ENCODE measurements around the gene ITCH. TPM values are rescaled to one million over a fixed set of nuclear protein-coding genes. Genes with fewer than 3 reads are reported as not detected.
"Not testable (repeated sequence)": the region's sequence is repeated elsewhere in the genome, so short reads cannot be mapped to it uniquely, and the experiment has no call there.

The ITCH gene
- total RNA-seq, 2 experiments from 2014 or later = 42.3 to 45.2 TPM

GRCh38 chr20:34345839-34346532 is 17.1 kb upstream of the ITCH start:
- H3K9me3 Mint-ChIP-seq; CTCF ChIA-PET; H3K36me3 Mint-ChIP-seq; intact Hi-C loops (cut with micrococcal nuclease); H3K27me3 Mint-ChIP-seq; POLR2A ChIA-PET; H3K4me3 Mint-ChIP-seq; DNase-seq; H3K4me1 Mint-ChIP-seq (ENCODE audit: low read depth); H3K27ac Mint-ChIP-seq: not testable (repeated sequence)

DNA sequence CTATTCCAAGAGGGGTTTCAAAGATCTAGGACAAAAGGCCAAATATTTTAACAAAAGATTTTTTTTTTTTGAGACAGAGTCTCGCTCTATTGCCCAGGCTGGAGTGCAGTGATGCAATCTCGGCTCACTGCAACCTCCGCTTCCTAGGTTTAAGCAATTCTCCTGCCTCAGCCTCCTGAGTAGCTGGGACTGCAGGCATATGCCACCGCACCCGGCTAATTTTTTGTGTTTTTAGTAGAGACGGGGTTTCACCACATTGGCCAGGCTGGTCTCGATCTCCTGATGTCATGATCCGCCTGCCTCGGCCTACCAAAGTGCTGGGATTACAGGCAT is 16.6 kb upstream of the ITCH start:
- H3K9me3 Mint-ChIP-seq; CTCF ChIA-PET; H3K4me1 Mint-ChIP-seq (ENCODE audit: low read depth); H3K36me3 Mint-ChIP-seq; H3K27me3 Mint-ChIP-seq; H3K27ac Mint-ChIP-seq; POLR2A ChIA-PET; intact Hi-C loops (cut with micrococcal nuclease); DNase-seq; H3K4me3 Mint-ChIP-seq: not testable (repeated sequence)

DNA sequence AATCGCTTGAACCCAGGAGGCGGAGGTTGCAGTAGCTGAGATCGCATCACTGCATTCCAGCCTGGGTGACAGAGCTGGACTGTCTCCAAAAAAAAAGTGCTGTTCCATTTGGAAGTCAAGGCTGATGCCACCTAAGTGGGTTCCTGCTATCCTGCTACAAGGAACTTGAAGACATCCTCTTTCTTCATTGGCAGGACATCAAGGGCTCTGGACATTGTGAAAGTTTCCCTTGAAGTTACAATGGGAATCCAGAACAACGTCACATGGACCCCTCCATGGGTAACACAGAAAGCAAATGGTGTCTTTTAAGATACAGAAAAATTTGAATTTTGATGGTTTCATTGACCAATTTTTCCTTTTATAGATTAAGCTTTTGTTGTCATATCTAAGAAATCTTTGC is 15.5 kb upstream of the ITCH start:
- Mint-ChIP-seq H3K9me3 (no peaks in the 10 kb centered on the region), H3K4me3 (no peak overlapping the region), H3K36me3 (no peaks in the 10 kb centered on the region), H3K4me1 (ENCODE audit: low read depth) (peaks cover 8% of the 10 kb centered on the region), H3K27me3 (no peaks in the 10 kb centered on the region), H3K27ac (no peak overlapping the region)
- DNase-seq = no peak
- ChIA-PET POLR2A (interaction anchor here (0.6 kb wide), 2 partner anchors 100 to 120 kb away, joined by 3 to 7 read pairs; no protein-coding TSS in a partner anchor), CTCF (interaction anchor here (1.5 kb wide), 1 partner anchor 35 kb away, joined by 5 read pairs; no protein-coding TSS in a partner anchor)
- intact Hi-C loops (cut with micrococcal nuclease) = no loop called here

GRCh38 chr20:34350095-34350494 is 13.0 kb upstream of the ITCH start:
- CTCF ChIA-PET = interaction anchor here (1.0 kb wide), 1 partner anchor 37 kb away, joined by 3 read pairs; no protein-coding TSS in a partner anchor
- H3K36me3 Mint-ChIP-seq = no peaks in the 10 kb centered on the region
- H3K27ac Mint-ChIP-seq = no peak overlapping the region
- no peaks in the 10 kb centered on the region for H3K27me3 Mint-ChIP-seq
- no peak for DNase-seq
- peaks cover 8% of the 10 kb centered on the region for H3K4me1 Mint-ChIP-seq (ENCODE audit: low read depth)
- H3K4me3 Mint-ChIP-seq = no peak overlapping the region
- intact Hi-C loops (cut with micrococcal nuclease) = no loop called here
- POLR2A ChIA-PET = no interaction called here
- no peaks in the 10 kb centered on the region for H3K9me3 Mint-ChIP-seq

- H3K4me3 Mint-ChIP-seq; H3K27ac Mint-ChIP-seq; H3K36me3 Mint-ChIP-seq; intact Hi-C loops (cut with micrococcal nuclease); POLR2A ChIA-PET; DNase-seq; H3K4me1 Mint-ChIP-seq (ENCODE audit: low read depth); H3K27me3 Mint-ChIP-seq; H3K9me3 Mint-ChIP-seq: not testable (repeated sequence)
- CTCF ChIA-PET = interaction anchor here (1.7 kb wide), 1 partner anchor 41 kb away, joined by 5 read pairs; no protein-coding TSS in a partner anchor
Measured at GRCh38 chr20:34353467-34353866, 9.6 kb upstream of the ITCH start.

DNA sequence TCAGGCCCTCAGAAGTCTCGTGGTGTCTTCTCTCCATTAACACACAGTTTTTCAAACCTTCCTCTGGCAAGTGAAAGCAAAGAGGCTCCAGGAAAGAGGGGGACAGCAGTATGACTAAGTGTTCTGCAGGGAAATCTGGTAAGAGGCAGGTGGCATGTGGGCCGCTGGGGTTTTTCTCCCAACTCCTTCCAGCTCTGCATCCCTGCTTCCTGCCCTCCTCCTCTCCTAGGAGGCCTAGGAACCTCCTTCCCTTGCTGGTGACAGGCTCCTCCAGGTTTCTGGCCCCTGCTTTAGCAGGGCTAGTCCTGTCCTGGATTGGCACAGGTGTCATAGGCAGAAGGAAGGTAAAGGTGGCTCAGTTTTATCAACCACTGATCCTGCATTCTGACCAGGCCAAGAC is 7.6 kb upstream of the ITCH start:
- Mint-ChIP-seq H3K4me1 (ENCODE audit: low read depth) (peaks cover 2% of the 10 kb centered on the region), H3K4me3 (no peak overlapping the region), H3K27me3 (no peaks in the 10 kb centered on the region)

DNA sequence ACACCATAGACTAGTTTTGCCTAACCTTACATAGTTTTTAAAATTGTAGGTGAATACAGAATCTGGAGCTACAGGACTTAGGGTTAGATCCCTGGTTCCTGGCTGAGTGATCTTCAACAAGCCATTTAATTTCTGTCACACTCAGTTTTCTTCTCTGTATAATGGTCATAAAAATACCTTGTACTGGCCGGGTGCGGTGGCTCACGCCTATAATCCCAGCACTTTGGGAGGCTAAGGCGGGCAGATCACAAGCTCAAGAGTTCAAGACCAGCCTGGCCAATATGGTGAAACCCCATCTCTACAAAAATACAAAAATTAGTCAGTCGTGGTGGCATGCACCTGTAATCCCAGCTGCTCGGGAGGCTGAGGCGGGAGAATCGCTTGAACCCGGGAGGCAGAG is 3.3 kb upstream of the ITCH start:
- intact Hi-C loops (cut with micrococcal nuclease); POLR2A ChIA-PET; CTCF ChIA-PET: not testable (repeated sequence)

More for the DNA sequence above, 7.6 kb upstream of the ITCH start:
- ChIA-PET CTCF (no interaction called here), POLR2A (no interaction called here)
- H3K9me3 Mint-ChIP-seq = no peaks in the 10 kb centered on the region
- no peak overlapping the region for H3K27ac Mint-ChIP-seq
- DNase-seq = no peak
- intact Hi-C loops (cut with micrococcal nuclease) = no loop called here
- no peaks in the 10 kb centered on the region for H3K36me3 Mint-ChIP-seq

DNA sequence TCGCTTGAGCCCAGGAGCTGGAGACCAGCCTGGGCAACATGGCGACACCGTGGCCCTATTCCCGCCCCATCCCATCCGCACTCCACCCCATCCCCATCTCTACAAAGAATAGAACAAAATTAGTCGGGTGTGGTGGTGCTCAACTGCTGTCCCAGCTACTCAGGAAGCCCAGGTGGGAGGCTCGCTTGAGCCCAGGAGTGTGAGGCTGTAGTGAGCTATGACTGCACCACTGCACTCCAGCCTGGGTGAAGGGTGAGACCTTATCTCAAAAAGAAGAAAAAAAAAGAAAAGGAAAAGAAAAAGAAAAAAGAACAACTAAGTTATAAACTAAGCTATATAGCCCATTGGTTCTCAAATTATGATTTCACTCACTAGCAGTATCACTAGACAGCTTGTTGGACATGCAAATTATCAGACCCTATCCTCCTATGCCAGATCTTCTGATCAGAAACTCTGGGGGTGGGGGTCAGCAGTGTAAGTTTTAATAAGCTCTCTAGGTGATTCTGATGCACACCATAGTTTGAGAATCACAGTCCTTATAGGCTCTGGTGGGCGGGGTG is 491 bp upstream of the ITCH start:
- Mint-ChIP-seq H3K27me3 (no peaks in the 10 kb centered on the region), H3K9me3 (no peaks in the 10 kb centered on the region), H3K36me3 (peaks cover 9% of the 10 kb centered on the region), H3K4me3 (peak overlapping the region; percentile 93), H3K4me1 (ENCODE audit: low read depth) (peaks cover 25% of the 10 kb centered on the region), H3K27ac (peak overlapping the region; percentile 92)
- CTCF ChIA-PET = interaction anchor here (0.7 to 3.4 kb wide), 5 partner anchors 50 to 407 kb away, joined by 3 to 31 read pairs (median 5); partner anchors contain the start of gene DYNLRB1
- POLR2A ChIA-PET = interaction anchor here (0.5 to 1.3 kb wide), 9 partner anchors 10 to 1515 kb away, joined by 3 to 8 read pairs (median 3); partner anchors contain the start of genes AHCY, DYNLRB1, PIGU and RALY
- intact Hi-C loops (cut with micrococcal nuclease) = loop anchor here (1.0 to 2.0 kb wide), 2 partner anchors 59 to 154 kb away; partner anchors contain the start of genes AHCY and DYNLRB1
- DNase-seq = no peak

More for the DNA sequence above, 3.3 kb upstream of the ITCH start:
- H3K4me3 Mint-ChIP-seq; DNase-seq; H3K9me3 Mint-ChIP-seq; H3K27me3 Mint-ChIP-seq; H3K36me3 Mint-ChIP-seq; H3K4me1 Mint-ChIP-seq (ENCODE audit: low read depth); H3K27ac Mint-ChIP-seq: not testable (repeated sequence)

- Mint-ChIP-seq H3K4me1 (ENCODE audit: low read depth) (peaks cover 33% of the 10 kb centered on the region), H3K27ac (peak overlapping the region; percentile 92), H3K36me3 (peaks cover 11% of the 10 kb centered on the region), H3K9me3 (no peaks in the 10 kb centered on the region), H3K27me3 (no peaks in the 10 kb centered on the region), H3K4me3 (peak overlapping the region; percentile 93)
- POLR2A ChIA-PET = interaction anchor here (0.6 to 1.3 kb wide), 9 partner anchors 13 to 1252 kb away, joined by 3 to 8 read pairs (median 3); partner anchors contain the start of genes AHCY, DYNLRB1, PIGU and RALY
- peak; percentile 61 for DNase-seq
- intact Hi-C loops (cut with micrococcal nuclease) = loop anchor here (1.0 to 2.0 kb wide), 2 partner anchors 60 to 153 kb away; partner anchors contain the start of genes AHCY and DYNLRB1
- CTCF ChIA-PET = interaction anchor here (0.7 to 3.4 kb wide), 5 partner anchors 51 to 153 kb away, joined by 3 to 31 read pairs (median 4); partner anchors contain the start of gene DYNLRB1
Measured at GRCh38 chr20:34363465-34364222, 571 bp downstream of the ITCH start.

GRCh38 chr20:34364223-34364506 is 1.1 kb downstream of the ITCH start:
- Mint-ChIP-seq H3K36me3 (peaks cover 14% of the 10 kb centered on the region), H3K4me1 (ENCODE audit: low read depth) (peaks cover 38% of the 10 kb centered on the region)
- CTCF ChIA-PET = interaction anchor here (0.7 to 3.4 kb wide), 3 partner anchors 52 to 153 kb away, joined by 3 to 31 read pairs (median 7); partner anchors contain the start of gene DYNLRB1

DNA sequence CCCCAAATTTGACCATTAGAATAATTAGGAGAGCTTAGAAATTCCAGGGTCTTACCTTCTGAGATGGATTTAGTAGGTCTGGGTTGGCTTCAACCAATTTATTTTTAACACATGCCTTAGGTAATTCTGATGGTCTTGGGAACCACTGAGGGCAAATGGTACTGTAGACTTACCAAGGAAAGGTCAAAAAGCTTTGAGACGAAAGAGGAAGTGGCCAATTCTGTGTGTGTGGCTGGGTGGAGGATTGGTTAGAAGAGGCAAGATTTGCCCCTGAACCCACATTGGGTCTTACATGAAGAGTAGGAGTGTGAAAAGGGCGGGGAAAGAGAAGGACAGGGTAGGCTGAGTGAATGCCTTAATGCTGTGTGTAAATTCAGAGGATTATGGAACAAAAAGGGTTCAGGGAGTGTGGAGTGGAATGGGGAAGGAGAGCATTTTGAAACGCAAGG is 2.7 kb downstream of the ITCH start:
- POLR2A ChIA-PET = no interaction called here
- H3K4me3 Mint-ChIP-seq = no peak overlapping the region
- peaks cover 43% of the 10 kb centered on the region for H3K4me1 Mint-ChIP-seq (ENCODE audit: low read depth)
- DNase-seq = peak; percentile 30
- no peaks in the 10 kb centered on the region for H3K27me3 Mint-ChIP-seq
- peaks cover 29% of the 10 kb centered on the region for H3K36me3 Mint-ChIP-seq
- CTCF ChIA-PET = interaction anchor here (0.8 to 1.0 kb wide), 2 partner anchors 53 to 157 kb away, joined by 3 read pairs; no protein-coding TSS in a partner anchor
- no peaks in the 10 kb centered on the region for H3K9me3 Mint-ChIP-seq
- intact Hi-C loops (cut with micrococcal nuclease) = loop anchor here (5.0 kb wide), 1 partner anchor 42 kb away; no protein-coding TSS in a partner anchor
- H3K27ac Mint-ChIP-seq = no peak overlapping the region

More at GRCh38 chr20:34364223-34364506, 1.1 kb downstream of the ITCH start:
- POLR2A ChIA-PET = interaction anchor here (0.9 to 1.3 kb wide), 3 partner anchors 22 to 52 kb away, joined by 3 to 4 read pairs (median 3); no protein-coding TSS in a partner anchor
- intact Hi-C loops (cut with micrococcal nuclease) = no loop called here
- H3K9me3 Mint-ChIP-seq = no peaks in the 10 kb centered on the region
- peak overlapping the region; percentile 23 for H3K27ac Mint-ChIP-seq
- H3K4me3 Mint-ChIP-seq = peak overlapping the region; percentile 93
- no peaks in the 10 kb centered on the region for H3K27me3 Mint-ChIP-seq
- DNase-seq = no peak

DNA sequence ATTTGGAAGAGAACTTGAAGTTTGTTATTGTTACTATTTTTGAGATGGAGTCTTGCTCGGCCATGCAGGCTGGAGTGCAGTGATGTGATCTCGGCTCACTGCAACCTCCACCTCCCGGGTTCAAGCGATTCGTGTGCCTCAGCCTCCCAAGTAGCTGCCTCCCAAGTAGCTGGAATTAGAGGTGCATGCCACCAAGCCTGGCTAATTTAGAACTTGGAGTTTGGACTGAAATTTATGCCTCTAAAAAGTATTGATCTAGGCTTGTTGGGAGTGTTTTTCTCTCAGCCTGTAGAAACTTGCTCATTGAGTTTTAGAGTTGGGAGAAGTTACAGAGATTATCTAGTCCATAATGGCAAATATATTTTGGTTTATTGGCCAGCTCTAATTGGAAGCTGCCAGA is 4.1 kb downstream of the ITCH start:
- no peak for DNase-seq
- Mint-ChIP-seq H3K4me3 (no peak overlapping the region), H3K9me3 (no peaks in the 10 kb centered on the region), H3K27me3 (no peaks in the 10 kb centered on the region), H3K36me3 (peaks cover 31% of the 10 kb centered on the region), H3K4me1 (ENCODE audit: low read depth) (peaks cover 43% of the 10 kb centered on the region), H3K27ac (no peak overlapping the region)
- POLR2A ChIA-PET = no interaction called here
- intact Hi-C loops (cut with micrococcal nuclease) = loop anchor here (5.0 kb wide), 1 partner anchor 40 kb away; no protein-coding TSS in a partner anchor
- CTCF ChIA-PET = interaction anchor here (0.8 kb wide), 1 partner anchor 54 kb away, joined by 4 read pairs; no protein-coding TSS in a partner anchor
